Uterus (tissue), 4 donors: ENCODE results near the gene LRRC49. TPM values are rescaled to one million over a fixed set of nuclear protein-coding genes. Genes with fewer than 3 reads are reported as not detected.
A peak's percentile ranks its signal among the peaks of the same experiment; 100 is the strongest.
"Not testable (repeated sequence)": the region's sequence is repeated elsewhere in the genome, so short reads cannot be mapped to it uniquely, and the experiment has no call there.

ENCODE experiments used
- DNase-seq, 2 donors: peaks; one replicate each; pipeline ENCODE4 v3.0.0-alpha.2; 2019 to 2020
- H3K27ac ChIP-seq, 2 donors: fragments of 200-600 bp; sonication (generic); 1 replicate in 1 of 2; 2 replicates in 1 of 2; pipeline ENCODE4 v1.5.1; 2016 to 2018
- H3K27me3 ChIP-seq, 2 donors: fragments of 200-600 bp; sonication (generic); one replicate each; pipeline ENCODE4 v1.5.1; 2018 to 2019; ENCODE audit warnings: control low read depth in 1 of 2
- H3K36me3 ChIP-seq, 2 donors: fragments of 200-600 bp; sonication (generic); one replicate each; pipeline ENCODE4 v1.5.1; 2019; ENCODE audit warnings: control low read depth in 1 of 2
- H3K4me1 ChIP-seq, 2 donors: fragments of 200-600 bp; sonication (generic); one replicate each; pipeline ENCODE4 v1.5.1; 2018 to 2019; ENCODE audit warnings: control low read depth in 1 of 2
- H3K4me3 ChIP-seq, 2 donors: fragments of 200-600 bp; sonication (generic); 1 replicate in 1 of 2; 2 replicates in 1 of 2; pipeline ENCODE4 v1.5.1; 2018 to 2019; ENCODE audit warnings: mild to moderate bottlenecking in 1 of 2
- H3K9me3 ChIP-seq, 2 donors: fragments of 200-600 bp; sonication (generic); one replicate each; pipeline ENCODE4 v1.5.1; 2019; ENCODE audit warnings: control low read depth in 1 of 2
- CTCF ChIP-seq, 4 experiments: fragments of 200-600 bp in 2 of 4; fragments of 450-650 bp in 2 of 4; sonication (generic) in 2 of 4; IDR thresholded peaks; one replicate each; pipeline ENCODE4 v1.5.1; 2016 to 2019; ENCODE audit warnings: antibody characterized with exemption in 4 of 4, mild to moderate bottlenecking in 2 of 4, moderate library complexity in 1 of 4
- POLR2A ChIP-seq, 2 donors: fragments of 450-650 bp; IDR thresholded peaks; one replicate each; pipeline ENCODE4 v1.6.1; 2016; ENCODE audit warnings: antibody characterized with exemption in 2 of 2, mild to moderate bottlenecking in 1 of 2, moderate library complexity in 1 of 2
- intact Hi-C: fragments of 100-400 bp; cut with DNase I; formaldehyde crosslinking; loops from one replicate; pipeline ENCODE4 v1.15.1; 2023; ENCODE audit warnings: low total_unique reads
- total RNA-seq, 4 donors: library from RNA; depleted of rRNA in 3 of 4; stranded (reverse); fragments of >200 nt in 3 of 4; gene quantifications; one replicate each; pipeline versions ENCODE4 v1.1.0 to v1.2.4, GENCODE V29; 2014 to 2023
- donor health status: DM: yes; HTN: yes; CAD: no.

The LRRC49 gene
- total RNA-seq, 4 donors from 2014 or later = 13.8 to 48.7 (median 19.7) TPM

- Histone ChIP-seq H3K4me3 (no peak overlapping the region), H3K27ac (peak overlapping the region; percentile 59 to 73), H3K9me3 (no peaks in the 10 kb centered on the region), H3K27me3 (no peaks in the 10 kb centered on the region), H3K4me1 (peaks cover 0 to 5% of the 10 kb centered on the region in 2 donors), H3K36me3 (no peaks in the 10 kb centered on the region)
- no peak for DNase-seq
- no peak for TF ChIP-seq CTCF (IDR thresholded peaks at IDR 0.05)
- no peak for TF ChIP-seq POLR2A (IDR thresholded peaks at IDR 0.05)
- intact Hi-C loops = no loop called here
These were observed 36.3 kb upstream of the LRRC49 start for GRCh38 chr15:70856177-70856883.

- Histone ChIP-seq H3K36me3 (no peaks in the 10 kb centered on the region), H3K4me3 (no peak overlapping the region), H3K9me3 (no peaks in the 10 kb centered on the region), H3K4me1 (peaks cover 0 to 5% of the 10 kb centered on the region in 2 donors), H3K27me3 (no peaks in the 10 kb centered on the region), H3K27ac (peak overlapping the region; percentile 59 to 73)
- intact Hi-C loops = no loop called here
- TF ChIP-seq POLR2A (IDR thresholded peaks at IDR 0.05) (peak in 1 of 2 donors; percentile 53), CTCF (IDR thresholded peaks at IDR 0.05) (no peak)
- DNase-seq = peak; percentile 79 to 94
These were observed 35.6 kb upstream of the LRRC49 start for GRCh38 chr15:70856884-70857561.

- Histone ChIP-seq H3K27ac (peak overlapping the region; percentile 59 to 73), H3K4me3 (no peak overlapping the region), H3K36me3 (no peaks in the 10 kb centered on the region), H3K27me3 (no peaks in the 10 kb centered on the region), H3K9me3 (no peaks in the 10 kb centered on the region), H3K4me1 (peaks cover 0 to 5% of the 10 kb centered on the region in 2 donors)
- intact Hi-C loops = no loop called here
- DNase-seq = no peak
- TF ChIP-seq POLR2A (IDR thresholded peaks at IDR 0.05) (no peak), CTCF (IDR thresholded peaks at IDR 0.05) (no peak)
These were observed 34.9 kb upstream of the LRRC49 start for GRCh38 chr15:70857562-70858285.

GRCh38 chr15:70858614-70859321, 33.9 kb upstream of the LRRC49 start:
- intact Hi-C loops, H3K27ac ChIP-seq, H3K36me3 ChIP-seq, H3K9me3 ChIP-seq, DNase-seq, H3K27me3 ChIP-seq, H3K4me3 ChIP-seq, H3K4me1 ChIP-seq: not testable (repeated sequence)

- Histone ChIP-seq H3K4me3 (no peak overlapping the region), H3K36me3 (no peaks in the 10 kb centered on the region), H3K9me3 (no peaks in the 10 kb centered on the region), H3K27me3 (no peaks in the 10 kb centered on the region), H3K27ac (no peak overlapping the region), H3K4me1 (peaks cover 0 to 5% of the 10 kb centered on the region in 2 donors)
- no peak for DNase-seq
- TF ChIP-seq POLR2A (IDR thresholded peaks at IDR 0.05) (no peak), CTCF (IDR thresholded peaks at IDR 0.05) (no peak)
- intact Hi-C loops = no loop called here
These were observed 33.2 kb upstream of the LRRC49 start for GRCh38 chr15:70859322-70859908.
